ENCODE measurements around the gene SLIT3. TPM values are rescaled to one million over a fixed set of nuclear protein-coding genes. Genes with fewer than 3 reads are reported as not detected.

The SLIT3 gene
- total and polyA plus RNA-seq, 9 of the 15 experiments (the other 6 are each of a cell fraction or from before 2014, with no cell fraction given), result 0.01 to 0.04 TPM; not detected in 7

DNA sequence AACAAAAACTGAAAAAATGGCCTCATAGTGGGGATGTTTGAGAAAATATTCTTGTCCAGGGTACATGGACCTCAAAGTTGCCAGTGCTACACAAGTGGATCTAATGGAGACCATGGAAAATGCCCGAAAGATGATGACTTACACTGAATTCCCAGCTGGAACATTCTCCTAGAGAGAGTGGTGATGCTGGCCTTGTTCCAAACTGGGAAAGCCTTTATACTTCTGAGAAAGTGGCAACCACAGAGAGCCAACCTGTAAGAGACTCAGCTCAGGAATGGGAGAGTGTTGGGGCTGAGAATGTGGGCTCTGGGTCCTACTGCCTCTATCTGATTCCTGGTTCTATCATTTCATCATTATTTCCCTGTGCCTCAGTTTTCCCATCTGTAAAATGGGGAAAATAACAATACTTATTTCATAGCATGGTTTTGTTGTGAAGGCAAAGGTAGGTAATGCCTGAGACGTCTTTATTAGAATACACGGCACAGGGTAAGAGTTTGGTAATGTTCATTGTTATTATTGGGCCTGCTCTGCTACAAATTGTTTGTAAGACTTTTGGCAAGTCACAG, 492.8 kb downstream of the SLIT3 start:
- H3K9me3 ChIP-seq (replicated peaks; ENCODE audit: control insufficient read depth, insufficient read depth, low read depth, low read length), result no peaks in the 10 kb centered on the region
- 3% methylated on average over 3 of the region's 3 CpGs for WGBS (ENCODE audit: insufficient coverage, low coverage, missing lambda C conversion rate)
- CTCF ChIA-PET (ENCODE audit: low intra/inter-chr PET ratio), result no interaction called here
- H3K36me3 ChIP-seq (ENCODE audit: control insufficient read depth, insufficient read depth, low read length), result no peaks in the 10 kb centered on the region
- no peak overlapping the region for H3K9ac ChIP-seq (ENCODE audit: insufficient read depth in 1 of 2, low read depth in 2 of 2, low read length in 2 of 2)
- H3K4me1 ChIP-seq (replicated peaks in 1 of 2; ENCODE audit: control insufficient read depth in 2 of 2, insufficient read depth in 2 of 2, low read length in 2 of 2), result peaks cover 0 to 8% of the 10 kb centered on the region in 2 experiments; a peak in 3 of 5 replicates
- BruUV-seq (replicated peaks), result no TSS peak
- H4K20me1 ChIP-seq (replicated peaks; ENCODE audit: control insufficient read depth, insufficient read depth, low read length), result no peaks in the 10 kb centered on the region
- intact Hi-C loops (cut with micrococcal nuclease) (no loop called here), in situ Hi-C loops (cut with MboI) (no loop called here)
- H3K4me2 ChIP-seq (ENCODE audit: insufficient read depth, low read length), result no peak overlapping the region
- peaks cover 5 to 29% of the 10 kb centered on the region in 2 experiments; a peak in 4 of 5 replicates for H3K27me3 ChIP-seq (ENCODE audit: control insufficient read depth in 2 of 2, insufficient read depth in 2 of 2, low read length in 2 of 2)
- H2AFZ ChIP-seq (ENCODE audit: low read depth, low read length), result no peak overlapping the region
- no peak overlapping the region for H3K4me3 ChIP-seq
- no peak for ATAC-seq
- no peak overlapping the region for H3K27ac ChIP-seq (ENCODE audit: extremely low read depth, low read depth, low read length)
- DNase-seq (ENCODE audit: extremely low read depth in 1 of 4, low spot score in 3 of 4), result no peak
- no peaks in the 10 kb centered on the region for H3K9me1 ChIP-seq (ENCODE audit: control insufficient read depth, insufficient read depth, low read length)
- no peak for FAIRE-seq
- H3K79me2 ChIP-seq (ENCODE audit: control insufficient read depth, insufficient read depth, low read length), result no peaks in the 10 kb centered on the region
- POLR2A ChIA-PET, result no interaction called here
- TF ChIP-seq, protein P1, sequence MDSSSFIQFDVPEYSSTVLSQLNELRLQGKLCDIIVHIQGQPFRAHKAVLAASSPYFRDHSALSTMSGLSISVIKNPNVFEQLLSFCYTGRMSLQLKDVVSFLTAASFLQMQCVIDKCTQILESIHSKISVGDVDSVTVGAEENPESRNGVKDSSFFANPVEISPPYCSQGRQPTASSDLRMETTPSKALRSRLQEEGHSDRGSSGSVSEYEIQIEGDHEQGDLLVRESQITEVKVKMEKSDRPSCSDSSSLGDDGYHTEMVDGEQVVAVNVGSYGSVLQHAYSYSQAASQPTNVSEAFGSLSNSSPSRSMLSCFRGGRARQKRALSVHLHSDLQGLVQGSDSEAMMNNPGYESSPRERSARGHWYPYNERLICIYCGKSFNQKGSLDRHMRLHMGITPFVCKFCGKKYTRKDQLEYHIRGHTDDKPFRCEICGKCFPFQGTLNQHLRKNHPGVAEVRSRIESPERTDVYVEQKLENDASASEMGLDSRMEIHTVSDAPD (CRISPR knock-in tag; IDR thresholded peaks at IDR 0.05), result no peak
- TF ChIP-seq, protein P2, sequence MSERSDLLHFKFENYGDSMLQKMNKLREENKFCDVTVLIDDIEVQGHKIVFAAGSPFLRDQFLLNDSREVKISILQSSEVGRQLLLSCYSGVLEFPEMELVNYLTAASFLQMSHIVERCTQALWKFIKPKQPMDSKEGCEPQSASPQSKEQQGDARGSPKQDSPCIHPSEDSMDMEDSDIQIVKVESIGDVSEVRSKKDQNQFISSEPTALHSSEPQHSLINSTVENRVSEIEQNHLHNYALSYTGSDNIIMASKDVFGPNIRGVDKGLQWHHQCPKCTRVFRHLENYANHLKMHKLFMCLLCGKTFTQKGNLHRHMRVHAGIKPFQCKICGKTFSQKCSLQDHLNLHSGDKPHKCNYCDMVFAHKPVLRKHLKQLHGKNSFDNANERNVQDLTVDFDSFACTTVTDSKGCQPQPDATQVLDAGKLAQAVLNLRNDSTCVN (CRISPR knock-in tag; IDR thresholded peaks at IDR 0.05), result no peak
- TF ChIP-seq ZNF384 (IDR thresholded peaks at IDR 0.05; ENCODE audit: low read depth, low read length) (no peak), ADNP (tag; IDR thresholded peaks at IDR 0.05) (peak; percentile 61; the same call in 1 of the 2 replicates), HNRNPH1 (optimal IDR thresholded peaks at IDR 0.05; ENCODE audit: low read depth, low read length) (no peak), KLF1 (tag; IDR thresholded peaks at IDR 0.05) (no peak), DPF2 (IDR thresholded peaks at IDR 0.05) (no peak), FOXJ2 (tag; IDR thresholded peaks at IDR 0.05) (no peak), SOX6 (IDR thresholded peaks at IDR 0.05) (no peak), KDM1A (IDR thresholded peaks at IDR 0.05) (0 out of 4 replicates have a peak, but pooled peaks of 1 of the 2 experiments have one; percentile 17), NFIC (IDR thresholded peaks at IDR 0.05) (peak; percentile 17; the same call in 1 of the 2 replicates), RBM25 (IDR thresholded peaks at IDR 0.05; ENCODE audit: low read depth, low read length, severe bottlenecking) (peak; percentile 82), FOSL1 (tag; conservative IDR thresholded peaks at IDR 0.05) (no peak)
- TF ChIP-seq, protein P3, sequence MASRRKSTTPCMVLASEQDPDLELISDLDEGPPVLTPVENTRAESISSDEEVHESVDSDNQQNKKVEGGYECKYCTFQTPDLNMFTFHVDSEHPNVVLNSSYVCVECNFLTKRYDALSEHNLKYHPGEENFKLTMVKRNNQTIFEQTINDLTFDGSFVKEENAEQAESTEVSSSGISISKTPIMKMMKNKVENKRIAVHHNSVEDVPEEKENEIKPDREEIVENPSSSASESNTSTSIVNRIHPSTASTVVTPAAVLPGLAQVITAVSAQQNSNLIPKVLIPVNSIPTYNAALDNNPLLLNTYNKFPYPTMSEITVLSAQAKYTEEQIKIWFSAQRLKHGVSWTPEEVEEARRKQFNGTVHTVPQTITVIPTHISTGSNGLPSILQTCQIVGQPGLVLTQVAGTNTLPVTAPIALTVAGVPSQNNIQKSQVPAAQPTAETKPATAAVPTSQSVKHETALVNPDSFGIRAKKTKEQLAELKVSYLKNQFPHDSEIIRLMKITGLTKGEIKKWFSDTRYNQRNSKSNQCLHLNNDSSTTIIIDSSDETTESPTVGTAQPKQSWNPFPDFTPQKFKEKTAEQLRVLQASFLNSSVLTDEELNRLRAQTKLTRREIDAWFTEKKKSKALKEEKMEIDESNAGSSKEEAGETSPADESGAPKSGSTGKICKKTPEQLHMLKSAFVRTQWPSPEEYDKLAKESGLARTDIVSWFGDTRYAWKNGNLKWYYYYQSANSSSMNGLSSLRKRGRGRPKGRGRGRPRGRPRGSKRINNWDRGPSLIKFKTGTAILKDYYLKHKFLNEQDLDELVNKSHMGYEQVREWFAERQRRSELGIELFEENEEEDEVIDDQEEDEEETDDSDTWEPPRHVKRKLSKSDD (conservative IDR thresholded peaks at IDR 0.05; ENCODE audit: low read length), result no peak
- TF ChIP-seq, protein P4, sequence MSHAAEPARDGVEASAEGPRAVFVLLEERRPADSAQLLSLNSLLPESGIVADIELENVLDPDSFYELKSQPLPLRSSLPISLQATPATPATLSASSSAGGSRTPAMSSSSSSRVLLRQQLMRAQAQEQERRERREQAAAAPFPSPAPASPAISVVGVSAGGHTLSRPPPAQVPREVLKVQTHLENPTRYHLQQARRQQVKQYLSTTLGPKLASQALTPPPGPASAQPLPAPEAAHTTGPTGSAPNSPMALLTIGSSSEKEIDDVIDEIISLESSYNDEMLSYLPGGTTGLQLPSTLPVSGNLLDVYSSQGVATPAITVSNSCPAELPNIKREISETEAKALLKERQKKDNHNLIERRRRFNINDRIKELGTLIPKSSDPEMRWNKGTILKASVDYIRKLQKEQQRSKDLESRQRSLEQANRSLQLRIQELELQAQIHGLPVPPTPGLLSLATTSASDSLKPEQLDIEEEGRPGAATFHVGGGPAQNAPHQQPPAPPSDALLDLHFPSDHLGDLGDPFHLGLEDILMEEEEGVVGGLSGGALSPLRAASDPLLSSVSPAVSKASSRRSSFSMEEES (CRISPR knock-in tag; IDR thresholded peaks at IDR 0.05), result no peak
- TF ChIP-seq, protein P5, sequence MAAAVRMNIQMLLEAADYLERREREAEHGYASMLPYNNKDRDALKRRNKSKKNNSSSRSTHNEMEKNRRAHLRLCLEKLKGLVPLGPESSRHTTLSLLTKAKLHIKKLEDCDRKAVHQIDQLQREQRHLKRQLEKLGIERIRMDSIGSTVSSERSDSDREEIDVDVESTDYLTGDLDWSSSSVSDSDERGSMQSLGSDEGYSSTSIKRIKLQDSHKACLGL (CRISPR knock-in tag; IDR thresholded peaks at IDR 0.05; ENCODE audit: borderline replicate concordance, poor library complexity, severe bottlenecking), result no peak
